ENCODE measurements around the gene MGP. TPM values are rescaled to one million over a fixed set of nuclear protein-coding genes. Genes with fewer than 3 reads are reported as not detected.

The MGP gene
- total RNA-seq, 1 experiment from 2014 or later = 0.72 TPM

- H3K4me1 ChIP-seq (ENCODE audit: control insufficient read depth, insufficient read depth, low read length) = no peaks in the 10 kb centered on the region
- in situ Hi-C loops (cut with HindIII; ENCODE audit: low pct_unique_long_range_greater_than_20kb, low sequenced_read_pairs) (no loop called here), intact Hi-C loops (cut with micrococcal nuclease; ENCODE audit: unreplicated experiment) (no loop called here)
- ChIA-PET POLR2A (no interaction called here), CTCF (no interaction called here)
- BruUV-seq (replicated peaks) = no TSS peak
- DNase-seq (ENCODE audit: low read depth, low spot score) (peak; percentile 36), ATAC-seq (peak; percentile 91)
- TF ChIP-seq SIN3A (IDR thresholded peaks at IDR 0.05; ENCODE audit: borderline replicate concordance, insufficient read depth, low read depth, low read length) (no peak), TCF7L2 (IDR thresholded peaks at IDR 0.05; ENCODE audit: low read depth, low read length) (0 out of 2 replicates have a peak, but pooled peaks have one; percentile 20), POLR2AphosphoS5 (IDR thresholded peaks at IDR 0.05; ENCODE audit: low read depth, low read length) (no peak), CTCF (IDR thresholded peaks at IDR 0.05) (no peak), REST (IDR thresholded peaks at IDR 0.05; ENCODE audit: insufficient read depth in 1 of 2, low read depth in 2 of 2, low read length in 1 of 2) (no peak)
- no peaks in the 10 kb centered on the region for H3K27me3 ChIP-seq (ENCODE audit: control insufficient read depth, insufficient read depth, low read length)
- no peak overlapping the region for H3K4me3 ChIP-seq (ENCODE audit: low read depth in 2 of 2, low read length in 2 of 2)
- no peaks in the 10 kb centered on the region for H3K9me3 ChIP-seq (ENCODE audit: control insufficient read depth, insufficient read depth, low read depth, low read length)
- H3K27ac ChIP-seq (ENCODE audit: low read length) = 0 out of 2 replicates have a peak overlapping the region, but pooled peaks have one; percentile 7
- H3K36me3 ChIP-seq (ENCODE audit: control insufficient read depth, insufficient read depth, low read length) = no peaks in the 10 kb centered on the region
Measured at GRCh38 chr12:14836336-14837210, 49.1 kb downstream of the MGP start.

GRCh38 chr12:14834509-14834908 is 51.1 kb downstream of the MGP start:
- DNase-seq (ENCODE audit: low read depth, low spot score) (no peak), ATAC-seq (no peak)
- POLR2A ChIA-PET = no interaction called here
- intact Hi-C loops (cut with micrococcal nuclease; ENCODE audit: unreplicated experiment) = no loop called here
- Histone ChIP-seq H3K4me3 (ENCODE audit: low read depth in 2 of 2, low read length in 2 of 2) (no peak overlapping the region), H3K36me3 (ENCODE audit: control insufficient read depth, insufficient read depth, low read length) (no peaks in the 10 kb centered on the region), H3K27me3 (ENCODE audit: control insufficient read depth, insufficient read depth, low read length) (no peaks in the 10 kb centered on the region), H3K4me1 (ENCODE audit: control insufficient read depth, insufficient read depth, low read length) (no peaks in the 10 kb centered on the region), H3K9me3 (ENCODE audit: control insufficient read depth, insufficient read depth, low read depth, low read length) (no peaks in the 10 kb centered on the region), H3K27ac (ENCODE audit: low read length) (no peak overlapping the region)
- CTCF ChIA-PET = no interaction called here
- BruUV-seq (replicated peaks) = no TSS peak
- TF ChIP-seq CTCF (IDR thresholded peaks at IDR 0.05) (no peak), REST (IDR thresholded peaks at IDR 0.05; ENCODE audit: insufficient read depth in 1 of 2, low read depth in 2 of 2, low read length in 1 of 2) (no peak), SIN3A (IDR thresholded peaks at IDR 0.05; ENCODE audit: borderline replicate concordance, insufficient read depth, low read depth, low read length) (no peak), TCF7L2 (IDR thresholded peaks at IDR 0.05; ENCODE audit: low read depth, low read length) (no peak), POLR2AphosphoS5 (IDR thresholded peaks at IDR 0.05; ENCODE audit: low read depth, low read length) (no peak)
- in situ Hi-C loops (cut with HindIII; ENCODE audit: low pct_unique_long_range_greater_than_20kb, low sequenced_read_pairs) = no loop called here

Measured in Panc1 (cell line).